Measurements from ENCODE around the gene ZNF746. TPM values are rescaled to one million over a fixed set of nuclear protein-coding genes. Genes with fewer than 3 reads are reported as not detected.

ZNF746 gene
- total RNA-seq, 1 experiment from 2014 or later = 22.0 TPM

DNA sequence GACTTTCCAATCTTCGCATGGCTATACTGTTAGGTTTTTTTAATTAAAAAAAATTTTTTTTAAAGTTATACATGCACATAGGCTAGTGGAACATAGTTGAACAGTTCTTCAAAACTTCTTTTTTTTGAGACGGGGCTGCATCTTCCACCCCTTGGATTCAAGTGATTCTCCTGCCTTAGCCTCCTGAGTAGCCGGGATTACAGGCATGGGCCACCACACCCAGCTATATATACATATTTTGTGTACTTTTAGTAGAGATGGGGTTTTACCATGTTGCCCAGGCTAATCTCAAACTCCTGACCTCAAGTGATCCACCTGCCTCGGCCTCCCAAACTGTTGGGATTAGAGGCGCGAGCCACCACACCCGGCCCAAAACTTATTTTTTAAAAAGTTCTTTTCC lies 54.1 kb downstream of the ZNF746 start:
- no peak for DNase-seq (ENCODE audit: unreplicated experiment)
- CTCF ChIA-PET = interaction anchor here (0.9 kb wide), 1 partner anchor 15 kb away, joined by 5 read pairs; no protein-coding TSS in a partner anchor
- H3K4me3 Mint-ChIP-seq (ENCODE audit: unreplicated experiment) = no peak overlapping the region
- H3K36me3 Mint-ChIP-seq (ENCODE audit: insufficient read depth, unreplicated experiment) = peaks cover 58% of the 10 kb centered on the region
- TF ChIP-seq, protein P1, sequence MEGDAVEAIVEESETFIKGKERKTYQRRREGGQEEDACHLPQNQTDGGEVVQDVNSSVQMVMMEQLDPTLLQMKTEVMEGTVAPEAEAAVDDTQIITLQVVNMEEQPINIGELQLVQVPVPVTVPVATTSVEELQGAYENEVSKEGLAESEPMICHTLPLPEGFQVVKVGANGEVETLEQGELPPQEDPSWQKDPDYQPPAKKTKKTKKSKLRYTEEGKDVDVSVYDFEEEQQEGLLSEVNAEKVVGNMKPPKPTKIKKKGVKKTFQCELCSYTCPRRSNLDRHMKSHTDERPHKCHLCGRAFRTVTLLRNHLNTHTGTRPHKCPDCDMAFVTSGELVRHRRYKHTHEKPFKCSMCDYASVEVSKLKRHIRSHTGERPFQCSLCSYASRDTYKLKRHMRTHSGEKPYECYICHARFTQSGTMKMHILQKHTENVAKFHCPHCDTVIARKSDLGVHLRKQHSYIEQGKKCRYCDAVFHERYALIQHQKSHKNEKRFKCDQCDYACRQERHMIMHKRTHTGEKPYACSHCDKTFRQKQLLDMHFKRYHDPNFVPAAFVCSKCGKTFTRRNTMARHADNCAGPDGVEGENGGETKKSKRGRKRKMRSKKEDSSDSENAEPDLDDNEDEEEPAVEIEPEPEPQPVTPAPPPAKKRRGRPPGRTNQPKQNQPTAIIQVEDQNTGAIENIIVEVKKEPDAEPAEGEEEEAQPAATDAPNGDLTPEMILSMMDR (IDR thresholded peaks at IDR 0.05; ENCODE audit: unreplicated experiment) = no peak
- BruUV-seq (replicated peaks) = no TSS peak
- no peak overlapping the region for H3K27ac Mint-ChIP-seq (ENCODE audit: low read depth, unreplicated experiment)
- no peaks in the 10 kb centered on the region for H3K4me1 Mint-ChIP-seq (ENCODE audit: insufficient read depth, unreplicated experiment)
- H3K9me3 Mint-ChIP-seq (ENCODE audit: unreplicated experiment) = no peaks in the 10 kb centered on the region
- intact Hi-C loops (cut with micrococcal nuclease) = no loop called here
- H3K27me3 Mint-ChIP-seq (ENCODE audit: insufficient read depth, unreplicated experiment) = no peaks in the 10 kb centered on the region
- POLR2A ChIA-PET = no interaction called here

DNA sequence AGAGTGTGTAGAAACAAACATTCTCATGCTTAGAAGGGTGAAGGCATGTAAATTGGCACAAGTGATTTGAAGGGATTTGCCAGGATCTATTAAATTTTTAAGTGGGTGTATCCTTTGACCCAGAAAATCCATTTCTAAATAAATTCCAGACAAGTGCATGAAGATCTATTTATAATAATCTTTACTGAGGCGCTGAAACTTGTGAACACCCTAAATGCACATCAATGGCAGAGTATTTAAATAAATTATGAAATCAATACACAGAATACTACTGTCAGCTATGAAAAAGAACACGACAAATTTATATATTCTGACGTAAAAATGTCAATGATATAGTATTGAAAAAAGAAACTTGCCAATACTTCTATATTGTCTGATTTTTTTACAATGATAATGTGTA lies 54.7 kb downstream of the ZNF746 start:
- Mint-ChIP-seq H3K4me3 (ENCODE audit: unreplicated experiment) (no peak overlapping the region), H3K36me3 (ENCODE audit: insufficient read depth, unreplicated experiment) (peaks cover 52% of the 10 kb centered on the region), H3K27me3 (ENCODE audit: insufficient read depth, unreplicated experiment) (no peaks in the 10 kb centered on the region), H3K27ac (ENCODE audit: low read depth, unreplicated experiment) (no peak overlapping the region), H3K9me3 (ENCODE audit: unreplicated experiment) (no peaks in the 10 kb centered on the region), H3K4me1 (ENCODE audit: insufficient read depth, unreplicated experiment) (no peaks in the 10 kb centered on the region)
- CTCF ChIA-PET = interaction anchor here (0.9 kb wide), 1 partner anchor 16 kb away, joined by 5 read pairs; no protein-coding TSS in a partner anchor
- no TSS peak for BruUV-seq (replicated peaks)
- DNase-seq (ENCODE audit: unreplicated experiment) = no peak
- TF ChIP-seq, protein P1 (IDR thresholded peaks at IDR 0.05; ENCODE audit: unreplicated experiment) = no peak
- intact Hi-C loops (cut with micrococcal nuclease) = no loop called here
- POLR2A ChIA-PET = interaction anchor here (1.3 kb wide), 1 partner anchor 133 kb away, joined by 4 read pairs; no protein-coding TSS in a partner anchor

DNA sequence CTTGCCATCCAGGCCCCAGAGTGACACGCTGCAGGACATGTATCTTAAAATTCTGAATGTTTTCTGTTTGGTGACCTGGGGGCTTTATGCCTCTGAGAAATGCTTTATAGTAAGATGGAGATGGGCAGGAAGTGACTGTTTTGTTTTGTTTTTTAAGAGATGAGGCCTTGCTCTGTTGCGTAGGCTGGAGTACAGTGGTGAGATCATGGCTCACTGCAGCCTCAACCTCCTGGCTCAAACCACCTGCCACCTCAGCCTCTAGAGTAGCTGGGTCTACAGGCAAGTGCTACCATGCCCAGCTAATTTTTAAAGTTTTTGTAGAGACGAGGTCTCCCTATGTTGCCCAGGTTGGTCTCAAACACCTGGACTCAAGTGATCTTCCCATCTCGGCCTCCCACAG lies 57.4 kb downstream of the ZNF746 start:
- BruUV-seq (replicated peaks) = no TSS peak

DNA sequence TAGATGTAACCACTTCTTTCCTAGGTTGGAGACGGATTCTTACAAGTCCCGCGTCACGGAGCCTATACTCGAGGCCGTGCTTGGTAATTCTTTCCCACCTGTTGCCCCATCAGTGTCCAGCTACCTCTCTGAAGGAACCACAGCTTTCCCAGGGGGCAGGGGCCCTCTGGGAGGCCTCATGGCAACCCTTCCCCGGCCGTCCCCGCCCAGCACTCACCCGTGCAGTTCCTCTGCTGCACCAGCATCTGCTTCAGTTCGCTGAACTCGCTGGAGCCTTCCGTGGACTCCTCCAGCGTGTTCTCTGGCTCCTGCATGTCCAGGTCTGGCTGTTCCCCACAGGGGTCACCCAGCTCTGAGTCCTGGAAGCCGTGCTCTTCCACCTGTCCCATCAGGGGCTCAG lies 61.3 kb downstream of the ZNF746 start:
- POLR2A ChIA-PET = no interaction called here
- H3K27me3 Mint-ChIP-seq (ENCODE audit: insufficient read depth, unreplicated experiment) = no peaks in the 10 kb centered on the region
- no peak overlapping the region for H3K4me3 Mint-ChIP-seq (ENCODE audit: unreplicated experiment)
- no peaks in the 10 kb centered on the region for H3K4me1 Mint-ChIP-seq (ENCODE audit: insufficient read depth, unreplicated experiment)
- DNase-seq (ENCODE audit: unreplicated experiment) = no peak
- no TSS peak for BruUV-seq (replicated peaks)
- CTCF ChIA-PET = no interaction called here
- no peaks in the 10 kb centered on the region for H3K9me3 Mint-ChIP-seq (ENCODE audit: unreplicated experiment)
- intact Hi-C loops (cut with micrococcal nuclease) = no loop called here
- no peak overlapping the region for H3K27ac Mint-ChIP-seq (ENCODE audit: low read depth, unreplicated experiment)
- TF ChIP-seq, protein P1 (IDR thresholded peaks at IDR 0.05; ENCODE audit: unreplicated experiment) = no peak
- peaks cover 45% of the 10 kb centered on the region for H3K36me3 Mint-ChIP-seq (ENCODE audit: insufficient read depth, unreplicated experiment)

More for the DNA sequence above, 57.4 kb downstream of the ZNF746 start:
- intact Hi-C loops (cut with micrococcal nuclease) = no loop called here
- no peak for DNase-seq (ENCODE audit: unreplicated experiment)
- no peaks in the 10 kb centered on the region for H3K27me3 Mint-ChIP-seq (ENCODE audit: insufficient read depth, unreplicated experiment)
- TF ChIP-seq, protein P1 (IDR thresholded peaks at IDR 0.05; ENCODE audit: unreplicated experiment) = no peak
- no peaks in the 10 kb centered on the region for H3K9me3 Mint-ChIP-seq (ENCODE audit: unreplicated experiment)
- no peaks in the 10 kb centered on the region for H3K4me1 Mint-ChIP-seq (ENCODE audit: insufficient read depth, unreplicated experiment)
- POLR2A ChIA-PET = interaction anchor here (0.6 kb wide), 1 partner anchor 19 kb away, joined by 3 read pairs; no protein-coding TSS in a partner anchor
- CTCF ChIA-PET = interaction anchor here (3.3 kb wide), 1 partner anchor 130 kb away, joined by 12 read pairs; no protein-coding TSS in a partner anchor
- H3K36me3 Mint-ChIP-seq (ENCODE audit: insufficient read depth, unreplicated experiment) = peaks cover 51% of the 10 kb centered on the region
- no peak overlapping the region for H3K27ac Mint-ChIP-seq (ENCODE audit: low read depth, unreplicated experiment)
- no peak overlapping the region for H3K4me3 Mint-ChIP-seq (ENCODE audit: unreplicated experiment)

Data from MCF 10A (cell line).